Mucosa of stomach (tissue), 1 donor: ENCODE data around the gene EIF4EBP2.
A peak's percentile ranks its signal among the peaks of the same experiment; 100 is the strongest.

ENCODE experiments used
- H3K27me3 ChIP-seq: one replicate; pipeline ENCODE4 v1.7.0; 2013; ENCODE audit warnings: mild to moderate bottlenecking, low read length; ENCODE audit not compliant: control insufficient read depth, insufficient read depth
- H3K36me3 ChIP-seq: one replicate; pipeline ENCODE4 v1.7.0; 2013; ENCODE audit warnings: low read length; ENCODE audit not compliant: control insufficient read depth, insufficient read depth
- H3K4me1 ChIP-seq: one replicate; pipeline ENCODE4 v1.7.0; 2013; ENCODE audit warnings: mild to moderate bottlenecking, low read length; ENCODE audit not compliant: control insufficient read depth, insufficient read depth
- H3K4me3 ChIP-seq: one replicate; pipeline ENCODE4 v1.7.0; 2013; ENCODE audit warnings: low read length
- H3K9ac ChIP-seq: one replicate; pipeline ENCODE4 v1.7.0; 2013; ENCODE audit warnings: mild to moderate bottlenecking, low read length, moderate library complexity
- H3K9me3 ChIP-seq: one replicate; pipeline ENCODE4 v1.7.0; 2013; ENCODE audit warnings: mild to moderate bottlenecking, low read length, moderate library complexity; ENCODE audit not compliant: control insufficient read depth
- donor health status: Pancreatic carcinoma.

The EIF4EBP2 gene

DNA sequence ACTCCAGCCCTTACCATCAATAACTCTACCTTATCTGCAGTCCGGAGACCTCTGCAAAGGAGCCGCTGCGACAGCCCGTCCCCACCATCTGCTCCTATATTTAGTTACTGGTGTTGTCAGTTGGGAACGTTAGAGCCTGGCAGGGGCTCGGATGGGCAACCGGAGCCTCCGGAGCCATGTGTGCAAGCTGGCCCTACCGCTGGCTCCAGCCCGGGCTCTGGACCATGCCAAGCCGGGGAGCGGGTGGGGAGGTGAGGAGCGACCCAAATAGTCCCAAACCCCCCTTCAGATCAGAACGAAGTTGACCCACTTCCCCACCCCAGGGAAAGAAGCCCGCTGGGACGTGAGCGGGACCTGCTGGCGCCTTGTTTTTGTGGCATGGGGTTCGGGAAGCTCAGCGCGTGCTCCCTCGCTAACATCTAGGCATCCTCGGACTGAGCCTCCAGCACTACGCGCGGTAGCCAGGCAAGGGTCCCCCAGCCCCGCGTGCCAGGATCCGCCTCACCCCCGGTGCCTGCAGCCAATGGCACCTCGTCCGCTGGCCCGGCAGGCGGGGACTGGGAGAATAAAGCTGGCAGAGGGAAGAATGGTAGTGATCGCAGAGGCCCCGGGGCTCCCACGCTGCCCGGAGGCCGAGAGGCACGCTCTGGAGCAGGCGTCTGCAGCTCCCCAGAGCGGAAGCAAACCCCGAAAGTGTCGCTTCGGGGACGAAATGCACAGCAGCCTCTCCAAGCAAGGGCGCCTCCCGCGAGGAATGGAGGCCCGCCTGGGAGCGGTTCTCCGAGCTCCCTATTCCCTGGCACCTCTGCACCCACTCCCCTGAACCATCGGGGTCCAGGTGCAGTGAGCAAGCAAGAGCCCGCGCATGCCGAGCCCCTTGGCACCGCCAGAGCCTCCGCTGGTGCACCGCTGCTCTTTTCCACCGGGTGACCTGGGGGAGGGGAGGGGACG is 22.2 kb upstream of the EIF4EBP2 start:
- H3K4me1 ChIP-seq, result peaks cover 22% of the 10 kb centered on the region
- H3K9me3 ChIP-seq, result peaks cover 3% of the 10 kb centered on the region
- H3K9ac ChIP-seq, result peak overlapping the region; percentile 65
- H3K36me3 ChIP-seq, result no peaks in the 10 kb centered on the region
- H3K4me3 ChIP-seq, result peak overlapping the region; percentile 95
- H3K27me3 ChIP-seq, result peaks cover 10% of the 10 kb centered on the region

DNA sequence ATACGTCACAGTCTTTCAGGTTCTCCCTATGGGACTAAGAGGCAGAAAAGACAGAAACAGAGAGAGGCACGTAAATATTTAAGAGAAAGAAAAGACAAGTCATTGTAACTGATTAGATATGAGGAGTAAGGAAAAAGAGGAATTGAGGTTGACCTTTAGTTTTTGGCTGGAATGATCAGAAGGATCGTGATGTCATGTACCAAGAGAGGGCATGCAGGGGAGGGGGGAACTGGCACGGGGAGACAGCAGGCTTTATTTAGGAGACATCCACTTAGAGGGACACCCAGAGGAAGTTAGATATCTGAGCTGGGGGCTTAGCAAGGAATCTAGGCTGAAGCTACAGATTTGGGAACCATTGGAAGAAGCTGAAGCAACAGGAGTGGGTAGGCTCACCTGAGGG is 12.3 kb upstream of the EIF4EBP2 start:
- H3K4me3 ChIP-seq, result no peak overlapping the region
- H3K27me3 ChIP-seq, result no peaks in the 10 kb centered on the region
- no peaks in the 10 kb centered on the region for H3K4me1 ChIP-seq
- H3K9ac ChIP-seq, result no peak overlapping the region
- H3K9me3 ChIP-seq, result no peaks in the 10 kb centered on the region
- no peaks in the 10 kb centered on the region for H3K36me3 ChIP-seq

DNA sequence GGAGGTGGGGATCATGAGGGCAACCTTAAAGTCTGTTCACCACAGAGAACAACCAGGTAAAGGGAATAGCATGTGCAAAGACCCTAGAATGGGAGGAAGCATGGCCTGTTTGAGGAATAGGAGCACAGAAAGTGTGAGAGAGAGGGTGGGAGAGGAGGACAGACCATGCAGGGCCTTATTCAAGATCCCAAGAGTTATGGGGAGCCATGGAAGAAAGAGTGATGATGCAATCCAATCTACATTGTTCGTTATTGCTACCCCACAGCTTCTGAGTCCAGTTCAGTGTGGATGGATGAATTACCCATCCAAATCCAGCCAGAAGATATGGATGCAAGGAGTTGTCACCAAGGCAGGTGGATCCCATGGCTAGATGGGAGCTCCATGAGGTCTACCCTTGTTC is 7.8 kb upstream of the EIF4EBP2 start:
- Histone ChIP-seq H3K9ac (no peak overlapping the region), H3K4me1 (no peaks in the 10 kb centered on the region), H3K27me3 (no peaks in the 10 kb centered on the region), H3K9me3 (no peaks in the 10 kb centered on the region), H3K36me3 (no peaks in the 10 kb centered on the region), H3K4me3 (no peak overlapping the region)

DNA sequence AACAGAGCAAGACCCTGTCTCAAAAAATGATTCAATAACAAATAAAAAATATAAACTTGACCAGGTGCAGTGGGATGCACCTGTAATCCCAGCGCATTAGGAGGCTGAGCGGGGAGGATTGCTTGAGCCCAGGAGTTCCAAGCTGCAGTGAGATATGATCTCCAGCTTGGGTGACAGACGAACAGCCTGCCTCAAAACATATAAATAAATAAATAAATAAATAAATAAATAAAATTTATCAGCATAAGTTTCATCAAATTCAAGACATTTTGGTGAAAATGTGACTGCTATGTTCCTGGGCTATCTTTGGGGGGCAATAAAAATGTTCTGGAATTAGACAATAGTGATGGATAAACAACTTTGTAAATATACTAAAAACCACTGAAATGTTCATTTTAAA is 4.8 kb upstream of the EIF4EBP2 start:
- Histone ChIP-seq H3K4me3 (no peak overlapping the region), H3K36me3 (no peaks in the 10 kb centered on the region), H3K9me3 (no peaks in the 10 kb centered on the region), H3K4me1 (peaks cover 4% of the 10 kb centered on the region), H3K27me3 (no peaks in the 10 kb centered on the region), H3K9ac (no peak overlapping the region)

DNA sequence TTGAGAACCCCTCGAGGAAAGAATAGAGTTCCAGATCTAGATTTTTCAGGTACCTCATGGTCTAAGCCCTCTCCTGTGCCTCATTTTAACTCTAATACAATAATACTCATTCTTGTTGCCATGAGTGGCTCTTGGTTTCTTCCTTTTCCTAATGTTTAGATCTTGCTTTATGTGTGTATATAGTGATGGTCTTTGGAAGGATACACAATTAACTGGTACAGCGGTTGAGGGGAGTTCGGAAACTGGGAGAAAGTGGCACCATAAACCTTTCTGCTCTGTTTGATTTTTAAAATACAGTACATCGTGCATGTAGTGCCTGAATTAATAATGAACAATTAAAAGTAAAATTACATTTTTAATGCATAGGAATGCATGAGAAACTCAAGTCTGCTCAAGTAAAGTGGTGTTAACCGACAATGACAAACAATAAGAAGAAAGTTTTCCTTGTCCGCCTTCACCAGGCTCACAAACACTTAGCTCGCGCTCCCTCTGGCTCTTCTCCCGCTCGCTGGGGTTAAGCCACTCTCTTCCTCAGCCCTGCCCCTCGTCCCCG is 386 bp upstream of the EIF4EBP2 start:
- H3K4me1 ChIP-seq, result peaks cover 18% of the 10 kb centered on the region
- no peaks in the 10 kb centered on the region for H3K9me3 ChIP-seq
- H3K36me3 ChIP-seq, result no peaks in the 10 kb centered on the region
- H3K27me3 ChIP-seq, result no peaks in the 10 kb centered on the region
- H3K9ac ChIP-seq, result peak overlapping the region; percentile 58
- peak overlapping the region; percentile 6 for H3K4me3 ChIP-seq

DNA sequence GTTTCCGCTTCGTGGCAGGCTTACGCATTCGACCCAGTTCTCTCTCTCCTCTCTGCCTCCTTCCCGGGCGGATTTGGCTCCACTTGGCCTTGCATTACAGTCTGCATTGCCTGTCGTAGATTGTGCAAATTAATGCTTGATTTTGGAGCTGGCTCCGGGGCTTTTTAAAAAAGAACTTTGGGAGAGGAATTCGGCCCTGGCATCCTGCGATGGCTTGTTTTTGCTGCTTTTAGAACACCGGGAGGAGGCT is 767 bp downstream of the EIF4EBP2 start:
- Histone ChIP-seq H3K4me1 (peaks cover 18% of the 10 kb centered on the region), H3K36me3 (no peaks in the 10 kb centered on the region), H3K9me3 (no peaks in the 10 kb centered on the region), H3K27me3 (no peaks in the 10 kb centered on the region), H3K9ac (peak overlapping the region; percentile 93), H3K4me3 (peak overlapping the region; percentile 52)

DNA sequence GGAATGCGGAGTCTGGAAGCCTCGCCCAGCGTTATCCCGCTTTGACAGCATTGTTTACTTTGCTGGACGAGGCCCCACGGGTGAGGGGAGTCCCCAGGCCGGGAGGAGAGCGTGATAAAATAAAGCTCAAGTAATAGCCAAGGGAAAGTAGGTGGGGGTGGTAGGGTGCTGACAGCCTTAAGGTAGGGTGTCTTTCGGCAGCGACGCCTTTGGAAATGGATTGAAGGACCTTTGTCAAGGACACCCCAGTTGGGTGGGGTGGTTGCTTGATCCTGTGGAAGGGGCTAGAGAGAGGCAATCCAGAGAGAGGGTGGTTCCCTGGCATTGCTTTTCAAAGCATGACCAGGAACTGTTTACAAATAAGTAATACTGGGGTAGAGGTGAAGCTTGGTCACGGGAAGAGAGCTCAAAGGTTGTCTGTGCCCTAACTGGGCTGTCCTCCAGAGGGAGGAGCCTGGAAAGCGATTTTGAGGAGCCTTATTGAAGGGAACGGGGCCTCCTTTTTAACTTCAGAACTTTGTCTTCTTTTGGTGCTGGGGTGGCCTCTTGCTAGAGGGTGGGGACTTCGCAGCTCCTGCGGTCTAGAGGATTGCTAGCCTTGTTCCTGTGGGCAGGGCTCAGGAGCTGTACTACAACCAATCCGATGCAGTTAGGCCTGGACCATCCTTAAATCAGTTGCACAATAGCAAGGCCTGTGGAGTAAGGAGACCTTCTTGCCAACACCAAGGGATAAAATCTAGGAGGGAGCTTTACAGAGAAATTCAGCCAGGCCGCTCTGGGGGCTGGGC is 1.3 kb downstream of the EIF4EBP2 start:
- no peaks in the 10 kb centered on the region for H3K27me3 ChIP-seq
- no peaks in the 10 kb centered on the region for H3K36me3 ChIP-seq
- peaks cover 18% of the 10 kb centered on the region for H3K4me1 ChIP-seq

DNA sequence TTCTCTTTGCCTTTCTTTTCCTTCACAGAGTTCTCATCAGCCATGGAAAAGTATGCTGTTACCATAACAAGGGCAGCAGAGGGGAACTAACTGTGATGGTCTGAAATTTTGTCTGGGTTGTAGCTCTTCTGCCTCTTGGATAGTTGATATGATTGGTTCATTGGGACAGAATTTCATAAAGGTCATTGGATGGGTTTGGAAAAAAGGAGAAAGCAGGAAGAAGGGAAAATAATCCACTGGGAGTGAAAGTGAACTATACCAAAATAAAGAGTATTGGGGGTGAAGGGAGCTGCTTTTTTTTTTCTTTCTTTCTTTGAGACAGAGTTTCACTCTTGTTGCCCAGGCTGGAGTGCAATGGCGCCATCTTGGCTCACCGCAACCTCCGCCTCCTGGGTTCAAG is 5.8 kb downstream of the EIF4EBP2 start:
- Histone ChIP-seq H3K4me3 (no peak overlapping the region), H3K27me3 (no peaks in the 10 kb centered on the region), H3K36me3 (no peaks in the 10 kb centered on the region), H3K9me3 (no peaks in the 10 kb centered on the region), H3K9ac (no peak overlapping the region), H3K4me1 (peaks cover 13% of the 10 kb centered on the region)

More for the DNA sequence above, 1.3 kb downstream of the EIF4EBP2 start:
- peak overlapping the region; percentile 93 for H3K9ac ChIP-seq
- peak overlapping the region; percentile 52 for H3K4me3 ChIP-seq
- H3K9me3 ChIP-seq, result no peaks in the 10 kb centered on the region

DNA sequence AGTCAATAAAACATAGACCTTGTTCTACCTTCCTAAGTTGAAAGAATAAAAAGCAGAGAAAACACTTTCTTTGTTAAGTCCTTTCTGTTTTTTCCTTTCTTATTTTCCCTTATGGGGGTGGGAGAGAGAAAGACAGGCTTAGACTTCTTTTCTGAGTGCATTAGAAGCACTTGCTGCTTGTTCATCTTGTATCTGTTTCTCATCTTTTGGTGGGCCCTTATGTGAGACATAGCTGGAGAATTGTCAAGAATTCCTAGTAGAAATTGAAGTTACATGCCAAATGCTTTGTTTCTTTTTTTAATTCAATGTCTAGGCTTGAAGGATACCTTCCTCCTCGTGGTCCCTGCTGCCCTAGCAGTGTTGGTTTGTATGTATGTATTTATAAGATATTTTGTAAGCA is 6.7 kb downstream of the EIF4EBP2 start:
- Histone ChIP-seq H3K4me3 (no peak overlapping the region), H3K4me1 (peaks cover 10% of the 10 kb centered on the region), H3K9ac (no peak overlapping the region), H3K9me3 (no peaks in the 10 kb centered on the region), H3K27me3 (no peaks in the 10 kb centered on the region), H3K36me3 (no peaks in the 10 kb centered on the region)

DNA sequence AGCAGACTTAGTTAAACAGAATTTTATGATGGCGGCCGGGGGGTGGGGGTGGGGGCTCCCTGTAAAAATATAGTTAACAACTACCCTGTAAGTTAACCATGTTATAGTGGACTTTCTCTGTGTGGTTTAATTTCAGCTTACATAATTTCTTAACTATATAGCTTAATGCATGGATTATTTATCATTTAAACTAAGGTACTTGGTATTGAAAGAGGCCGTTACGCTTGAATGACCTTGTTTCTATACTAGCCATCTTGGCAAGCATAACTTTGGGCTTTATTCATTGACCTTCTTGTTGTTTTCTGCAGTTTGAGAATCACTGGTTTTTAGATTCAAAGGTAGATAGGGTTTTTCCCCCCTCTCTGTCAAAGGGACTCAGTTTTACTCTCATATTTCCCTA is 8.4 kb downstream of the EIF4EBP2 start:
- no peaks in the 10 kb centered on the region for H3K27me3 ChIP-seq
- H3K9ac ChIP-seq, result no peak overlapping the region
- H3K4me3 ChIP-seq, result no peak overlapping the region
- H3K9me3 ChIP-seq, result no peaks in the 10 kb centered on the region
- no peaks in the 10 kb centered on the region for H3K4me1 ChIP-seq
- H3K36me3 ChIP-seq, result no peaks in the 10 kb centered on the region

DNA sequence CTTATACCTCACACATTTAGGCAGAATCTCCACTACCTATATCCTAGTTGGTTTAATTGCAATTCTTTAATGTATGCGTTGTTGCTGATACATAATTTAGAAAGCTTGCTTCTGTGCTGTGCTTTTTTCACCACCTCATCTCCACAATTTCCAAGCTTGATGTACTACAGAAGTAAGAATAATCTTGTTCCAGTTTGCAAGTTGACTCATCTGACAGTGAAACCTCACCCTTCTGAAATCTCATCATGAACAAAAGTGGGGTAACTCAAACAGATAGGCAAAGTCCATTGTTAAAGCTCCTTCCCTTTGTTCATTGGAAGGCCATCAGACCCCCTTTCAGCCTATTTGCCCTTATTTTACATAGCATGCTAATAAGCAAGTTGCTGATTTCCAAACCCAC is 13.6 kb downstream of the EIF4EBP2 start:
- H3K4me3 ChIP-seq, result no peak overlapping the region
- no peak overlapping the region for H3K9ac ChIP-seq
- H3K4me1 ChIP-seq, result no peaks in the 10 kb centered on the region

DNA sequence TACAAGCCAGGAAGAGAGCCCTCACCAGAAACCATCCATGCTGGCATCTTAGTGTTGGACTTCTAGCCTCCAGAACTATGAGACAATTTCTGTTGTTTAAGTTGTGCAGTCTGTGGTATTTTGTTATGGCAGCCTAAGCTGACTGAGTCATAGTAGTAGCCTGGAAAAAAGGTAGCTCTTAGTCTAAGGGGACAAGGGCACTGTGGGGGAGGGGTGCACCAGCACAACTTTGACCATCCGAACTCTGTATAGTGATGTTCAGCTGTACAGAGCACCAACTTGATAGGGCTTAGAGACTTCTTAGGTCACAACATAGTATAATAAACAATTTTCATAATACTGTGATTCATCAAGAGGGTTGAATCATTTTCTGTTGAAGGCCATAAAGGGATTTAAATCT is 14.3 kb downstream of the EIF4EBP2 start:
- no peak overlapping the region for H3K9ac ChIP-seq
- H3K27me3 ChIP-seq, result no peaks in the 10 kb centered on the region
- H3K9me3 ChIP-seq, result no peaks in the 10 kb centered on the region
- H3K4me1 ChIP-seq, result no peaks in the 10 kb centered on the region
- H3K36me3 ChIP-seq, result no peaks in the 10 kb centered on the region
- no peak overlapping the region for H3K4me3 ChIP-seq

More for the DNA sequence above, 13.6 kb downstream of the EIF4EBP2 start:
- Histone ChIP-seq H3K36me3 (no peaks in the 10 kb centered on the region), H3K27me3 (no peaks in the 10 kb centered on the region), H3K9me3 (no peaks in the 10 kb centered on the region)
